HuH-7.5 (cell line): ENCODE data around the gene GM2A.
"Not testable (repeated sequence)": the region's sequence is repeated elsewhere in the genome, so short reads cannot be mapped to it uniquely, and the experiment has no call there.

ENCODE experiments used
- DNase-seq: peaks from one replicate; pipeline ENCODE4 v3.0.0; 2011; ENCODE audit warnings: low spot score

GM2A gene

GRCh38 chr5:151228986-151229385 lies 24.0 kb upstream of the GM2A start:
- no peak for DNase-seq

DNA sequence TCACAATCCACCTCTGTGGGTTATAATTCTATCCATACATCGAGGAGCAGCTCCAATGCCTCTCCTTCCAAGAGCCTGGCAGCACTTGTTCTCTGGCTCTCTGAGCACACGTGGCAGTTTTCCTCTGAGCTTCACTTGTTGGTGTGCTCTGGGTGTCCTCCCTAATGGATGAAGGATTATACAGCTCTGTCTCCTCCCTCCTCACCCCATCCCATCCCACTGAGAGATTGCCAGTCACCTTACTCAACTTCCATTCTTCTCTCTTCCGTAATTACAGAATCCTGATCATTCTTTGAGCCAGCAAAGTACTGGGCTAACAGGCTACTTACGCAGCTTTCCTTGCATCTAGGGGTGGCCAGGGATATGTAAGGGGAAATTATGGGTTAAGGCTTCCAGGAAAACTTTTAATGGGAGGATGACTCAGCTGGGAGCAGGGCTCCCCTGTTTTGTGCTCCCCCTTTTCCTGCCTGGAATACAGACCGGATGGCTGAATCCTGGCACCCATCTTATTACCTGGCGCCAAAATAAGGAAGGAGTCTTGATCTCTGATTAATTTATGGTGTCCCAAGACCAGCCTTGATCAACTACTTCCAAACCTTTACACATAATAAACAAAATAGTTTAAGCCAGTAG lies 22.8 kb upstream of the GM2A start:
- DNase-seq, result no peak

GRCh38 chr5:151231359-151231758 lies 21.6 kb upstream of the GM2A start:
- DNase-seq, result no peak

DNA sequence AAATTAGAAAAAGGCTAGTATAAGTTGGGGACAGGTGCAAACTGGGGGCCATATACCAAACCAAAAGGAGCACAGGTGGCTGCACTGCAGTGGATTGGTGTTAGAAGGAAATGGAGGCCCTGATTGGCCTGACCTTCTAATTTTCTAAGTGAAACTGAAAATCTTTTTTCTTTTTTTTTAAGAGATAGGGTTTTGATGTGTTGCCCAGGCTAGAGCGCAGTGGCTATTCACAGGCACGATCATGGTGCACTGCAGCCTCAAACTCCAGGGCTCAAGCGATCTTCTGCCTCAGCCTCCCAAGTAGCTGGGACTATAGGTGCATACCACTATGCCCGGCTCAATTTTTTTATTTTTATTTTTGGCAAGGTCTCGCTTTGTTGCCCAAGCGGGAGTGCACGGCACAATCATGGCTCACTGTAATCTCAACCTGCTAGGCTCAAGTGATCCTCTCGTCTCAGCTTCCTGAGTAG lies 19.3 kb upstream of the GM2A start:
- DNase-seq, result no peak

GRCh38 chr5:151234476-151235238 lies 18.3 kb upstream of the GM2A start:
- DNase-seq, result peak; percentile 62

DNA sequence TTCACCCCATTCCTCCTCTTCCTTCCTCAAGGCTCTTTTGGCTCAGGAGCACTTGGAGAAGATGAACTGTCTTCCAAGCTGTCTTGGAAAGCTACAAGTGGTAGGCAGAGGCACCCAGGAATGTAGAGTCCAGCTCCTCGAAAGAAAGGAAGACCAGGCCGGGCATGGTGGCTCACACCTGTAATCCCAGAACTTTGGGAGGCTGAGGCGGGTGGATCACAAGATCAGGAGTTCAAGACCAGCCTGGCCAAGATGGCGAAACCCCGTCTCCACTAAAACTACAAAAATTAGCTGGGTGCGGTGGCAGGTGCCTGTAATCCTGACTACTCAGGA lies 17.8 kb upstream of the GM2A start:
- not testable (repeated sequence) for DNase-seq

- DNase-seq, result no peak
These were observed 16.1 kb upstream of the GM2A start for GRCh38 chr5:151236888-151237287.

DNA sequence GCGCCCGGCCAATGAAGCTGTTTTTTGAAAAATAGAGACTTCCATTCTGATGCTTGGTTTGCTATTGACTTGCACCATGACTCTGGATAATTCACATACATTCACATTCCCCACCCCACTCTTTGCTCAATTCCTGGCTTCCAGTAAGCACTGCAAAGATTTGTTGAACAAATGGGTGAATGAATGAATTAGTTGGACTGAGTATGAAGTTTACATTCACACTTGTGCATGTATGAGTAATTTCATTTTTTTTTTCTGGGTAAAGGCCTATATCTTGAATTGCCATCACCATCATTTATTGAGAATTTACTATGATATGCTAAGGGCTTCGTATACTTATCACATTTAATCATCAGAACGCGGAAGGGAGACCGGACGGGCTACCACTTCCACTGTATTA lies 15.3 kb upstream of the GM2A start:
- DNase-seq, result no peak

GRCh38 chr5:151238303-151238741 lies 14.7 kb upstream of the GM2A start:
- DNase-seq, result no peak

DNA sequence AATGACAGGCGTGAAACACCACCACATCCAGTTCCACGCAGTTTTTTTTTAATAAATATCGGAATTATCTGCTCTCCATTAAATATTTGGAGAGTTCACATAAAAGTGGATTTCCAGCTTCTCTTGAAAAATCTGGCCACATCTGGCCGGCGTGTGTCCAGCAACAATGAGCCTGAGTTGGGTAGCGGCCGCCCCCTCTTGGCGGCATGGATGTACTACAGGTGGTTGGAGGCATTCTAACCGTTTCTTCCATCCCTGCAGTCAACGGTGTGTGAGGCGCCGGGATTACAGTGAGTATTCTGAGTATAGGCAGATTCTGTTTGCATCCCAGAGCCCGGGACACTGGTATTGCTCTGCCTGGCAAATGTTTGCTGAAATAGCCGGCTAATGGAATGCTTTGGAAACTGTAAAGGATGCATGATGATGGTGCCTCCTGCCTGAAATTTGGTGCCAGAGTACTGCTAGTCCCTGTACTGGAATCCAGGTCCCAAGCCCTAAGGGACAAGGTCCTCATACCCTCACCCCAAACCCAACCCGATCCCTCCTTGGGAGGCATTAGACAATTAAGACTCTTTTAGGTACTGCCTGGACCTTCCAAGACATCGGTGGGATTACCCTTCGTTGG lies 13.6 kb upstream of the GM2A start:
- peak; percentile 50 for DNase-seq

DNA sequence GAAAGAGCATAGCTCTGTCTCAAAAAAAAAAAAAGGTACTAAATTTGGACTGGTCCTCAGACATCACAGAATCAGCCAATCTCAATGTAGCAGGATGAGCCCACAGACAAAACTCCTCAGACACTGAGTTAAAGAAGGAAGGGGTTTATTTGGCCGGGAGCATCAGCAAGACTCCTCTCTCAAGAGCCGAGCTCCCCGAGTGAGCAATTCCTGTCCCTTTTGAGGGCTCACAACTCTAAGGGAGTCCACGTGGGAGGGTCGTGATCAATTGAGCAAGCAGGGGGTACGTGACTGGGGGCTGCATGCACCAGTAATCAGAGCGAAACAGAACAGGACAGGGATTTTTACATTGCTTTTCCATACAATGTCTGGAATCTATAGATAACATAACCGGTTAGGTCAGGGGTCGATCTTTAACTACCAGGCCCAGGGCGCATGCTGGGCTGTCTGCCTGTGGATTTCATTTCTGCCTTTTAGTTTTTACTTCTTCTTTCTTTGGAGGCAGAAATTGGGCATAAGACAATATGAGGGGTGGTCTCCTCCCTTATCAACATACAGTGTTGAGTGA lies 12.6 kb upstream of the GM2A start:
- not testable (repeated sequence) for DNase-seq

DNA sequence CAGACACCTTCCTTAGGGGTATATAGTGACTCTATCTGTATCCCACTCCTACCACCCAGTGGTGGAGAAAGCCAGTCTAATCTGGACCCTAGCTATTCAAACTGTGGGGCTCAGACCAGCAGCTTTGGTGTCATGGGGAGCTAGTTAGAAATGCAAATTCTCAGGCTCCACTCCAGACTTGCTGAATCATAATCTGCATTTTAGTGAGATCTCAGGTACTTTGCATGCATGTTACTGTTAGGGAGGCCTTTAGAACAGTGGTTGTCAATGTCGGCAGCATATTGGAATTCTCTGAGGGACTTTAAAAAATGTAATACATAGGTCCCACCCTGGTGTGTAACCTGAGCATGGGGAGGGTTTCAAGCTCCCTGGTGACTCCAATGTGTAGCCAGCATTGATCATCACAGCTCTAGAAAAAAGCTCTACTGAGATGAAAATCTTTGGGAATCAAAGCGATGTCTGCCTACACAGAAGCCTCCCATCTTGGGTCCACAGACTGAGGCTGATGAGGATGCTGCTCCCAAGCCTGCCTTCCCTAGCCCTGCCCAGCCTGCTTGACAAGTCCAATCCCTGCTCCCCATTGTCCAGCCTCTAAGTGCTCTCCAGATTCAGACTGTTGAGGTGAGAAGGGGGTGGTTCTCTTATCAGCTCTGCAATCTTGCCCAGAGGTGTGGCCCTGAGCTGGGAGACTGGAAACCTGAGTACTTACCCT lies 11.9 kb upstream of the GM2A start:
- DNase-seq, result no peak

GRCh38 chr5:151243127-151243526 lies 9.9 kb upstream of the GM2A start:
- DNase-seq, result no peak

GRCh38 chr5:151243564-151243963 lies 9.4 kb upstream of the GM2A start:
- no peak for DNase-seq

- no peak for DNase-seq
These were observed 8.8 kb upstream of the GM2A start for GRCh38 chr5:151244206-151244605.

DNA sequence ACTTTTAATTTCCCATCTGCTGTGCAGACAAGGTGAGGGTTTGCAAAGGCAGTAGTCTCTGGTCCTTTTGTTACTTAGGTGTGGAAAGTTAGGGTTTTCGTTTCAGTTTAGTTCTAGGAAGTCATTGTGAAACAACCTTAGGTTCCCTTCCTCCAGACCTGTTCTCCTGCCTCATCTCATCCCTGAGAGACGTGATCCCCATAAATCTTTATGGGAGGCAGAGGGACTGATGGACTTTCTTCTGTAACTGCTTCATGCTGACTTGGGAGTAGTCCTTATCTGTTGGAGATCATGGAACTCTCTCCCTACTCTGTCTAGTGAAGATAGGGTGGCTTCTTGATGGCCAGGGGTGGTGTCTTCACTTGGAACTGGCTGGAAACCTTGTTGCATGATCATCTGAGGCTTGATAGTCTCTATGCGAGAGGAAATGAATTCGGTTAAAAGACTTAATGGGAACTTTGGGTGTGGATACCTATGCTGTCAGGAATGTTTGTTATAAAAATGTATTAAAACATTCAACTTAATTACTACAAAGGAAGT lies 7.2 kb upstream of the GM2A start:
- DNase-seq, result no peak

DNA sequence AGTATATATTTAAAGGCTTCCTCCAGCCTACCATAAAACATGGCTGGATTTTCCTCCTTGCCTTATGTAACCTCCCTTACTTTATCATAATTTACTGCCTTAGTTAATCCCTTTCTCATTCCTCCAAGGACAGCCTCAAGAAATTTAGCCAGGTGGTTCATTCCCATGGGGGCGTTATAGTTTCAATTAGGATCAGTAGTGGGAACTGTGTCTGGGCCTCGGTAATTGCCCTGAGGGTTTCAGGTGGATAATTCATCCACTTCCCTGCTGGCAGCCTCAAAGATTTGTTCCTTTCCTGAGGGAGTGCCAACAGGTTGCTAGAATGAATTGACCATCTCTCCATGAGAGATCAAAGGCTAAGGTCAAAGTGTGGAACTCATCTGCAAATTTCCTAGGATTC lies 4.3 kb upstream of the GM2A start:
- no peak for DNase-seq

DNA sequence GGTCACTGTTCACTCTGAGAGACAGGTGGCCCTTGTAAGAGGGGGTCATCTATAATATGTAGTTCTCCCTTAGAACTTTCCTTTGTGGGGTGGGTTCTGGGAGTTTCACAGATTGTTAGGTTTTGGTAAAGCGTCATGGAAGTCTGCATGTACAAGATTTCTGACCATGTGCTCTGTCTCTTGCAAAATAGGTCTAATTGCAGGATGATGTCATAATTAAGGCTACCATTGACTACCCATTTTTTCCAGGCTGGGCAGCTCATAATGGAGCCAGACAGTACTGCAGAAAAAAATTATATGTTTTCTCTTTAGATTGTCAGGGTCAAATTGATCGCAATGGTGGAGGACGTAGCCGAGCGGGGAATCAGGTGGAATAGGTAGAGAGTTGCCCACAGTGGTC lies 3.7 kb upstream of the GM2A start:
- no peak for DNase-seq

- DNase-seq, result no peak
These were observed 2.5 kb upstream of the GM2A start for GRCh38 chr5:151250346-151251000.

- no peak for DNase-seq
These were observed 1.9 kb upstream of the GM2A start for GRCh38 chr5:151251001-151251551.

GRCh38 chr5:151251621-151252020 lies 1.4 kb upstream of the GM2A start:
- DNase-seq, result no peak
